H9 (cell line): ENCODE measurements around the gene TSC2. TPM values are rescaled to one million over a fixed set of nuclear protein-coding genes. Genes with fewer than 3 reads are reported as not detected.
"Not testable (repeated sequence)": the region's sequence is repeated elsewhere in the genome, so short reads cannot be mapped to it uniquely, and the experiment has no call there.

Experiments
- DNase-seq: peaks from one replicate; pipeline ENCODE4 v3.0.0-alpha.2; 2017
- H2AFZ ChIP-seq: one replicate; pipeline ENCODE4 v1.6.1; 2013; ENCODE audit warnings: mild to moderate bottlenecking, low read length, control low read depth, moderate library complexity
- H2AK5ac ChIP-seq: 2 replicates; pipeline ENCODE4 v1.6.1; 2013; ENCODE audit warnings: low read length, control low read depth, mixed read lengths; ENCODE audit not compliant: insufficient read length
- H2BK120ac ChIP-seq: one replicate; pipeline ENCODE4 v1.6.1; 2013; ENCODE audit warnings: low read depth, mild to moderate bottlenecking, low read length, control low read depth, inconsistent platforms; ENCODE audit not compliant: poor library complexity, severe bottlenecking
- H2BK12ac ChIP-seq: 2 replicates; pipeline ENCODE4 v1.6.1; 2013; ENCODE audit warnings: low read length, control low read depth, mixed read lengths, low read depth; ENCODE audit not compliant: insufficient read length
- H2BK15ac ChIP-seq: 2 replicates; pipeline ENCODE4 v1.6.1; 2013; ENCODE audit warnings: low read depth, low read length, control low read depth
- H2BK20ac ChIP-seq: one replicate; pipeline ENCODE4 v1.6.1; 2013; ENCODE audit warnings: low read depth, mild to moderate bottlenecking, low read length, control low read depth, inconsistent platforms; ENCODE audit not compliant: poor library complexity, severe bottlenecking
- H2BK5ac ChIP-seq: 2 replicates; pipeline ENCODE4 v1.6.1; 2013; ENCODE audit warnings: low read length, control low read depth, mixed read lengths; ENCODE audit not compliant: insufficient read length
- H3K14ac ChIP-seq: 2 replicates; pipeline ENCODE4 v1.6.1; 2013; ENCODE audit warnings: low read length, control low read depth; ENCODE audit not compliant: insufficient read depth
- H3K18ac ChIP-seq: 2 replicates; pipeline ENCODE4 v1.6.1; 2013; ENCODE audit warnings: low read depth, mild to moderate bottlenecking, mixed read lengths, low read length, control low read depth; ENCODE audit not compliant: insufficient read length
- H3K23ac ChIP-seq: 2 replicates; pipeline ENCODE4 v1.6.1; 2013; ENCODE audit warnings: low read length, control low read depth, mixed read lengths, low read depth; ENCODE audit not compliant: insufficient read length
- H3K23me2 ChIP-seq: 2 replicates; pipeline ENCODE4 v1.6.1; 2013; ENCODE audit warnings: low read depth, mild to moderate bottlenecking, mixed read lengths, low read length, control low read depth; ENCODE audit not compliant: insufficient read length, poor library complexity, severe bottlenecking
- H3K27ac ChIP-seq: 2 replicates; pipeline ENCODE4 v1.5.1; 2013; ENCODE audit warnings: low read length, control low read depth, mixed read lengths, low read depth; ENCODE audit not compliant: insufficient read length
- H3K27me3 ChIP-seq: 2 replicates; pipeline ENCODE4 v1.6.1; 2013; ENCODE audit warnings: low read length, control low read depth, inconsistent platforms; ENCODE audit not compliant: insufficient read depth
- H3K4ac ChIP-seq: 2 replicates; pipeline ENCODE4 v1.6.1; 2013; ENCODE audit warnings: low read depth, mild to moderate bottlenecking, control low read depth, inconsistent platforms, low read length, moderate library complexity
- H3K4me1 ChIP-seq: 2 replicates; pipeline ENCODE4 v1.6.1; 2013; ENCODE audit warnings: low read length, control low read depth, inconsistent platforms; ENCODE audit not compliant: insufficient read depth
- H3K4me2 ChIP-seq: 2 replicates; pipeline ENCODE4 v1.6.1; 2013; ENCODE audit warnings: low read length, control low read depth, mixed read lengths; ENCODE audit not compliant: insufficient read length, insufficient read depth
- H3K56ac ChIP-seq: 2 replicates; pipeline ENCODE4 v1.6.1; 2013; ENCODE audit warnings: low read depth, mild to moderate bottlenecking, mixed read lengths, low read length, control low read depth; ENCODE audit not compliant: insufficient read length
- H3K79me1 ChIP-seq: 2 replicates; pipeline ENCODE4 v1.6.1; 2013; ENCODE audit warnings: low read depth, mild to moderate bottlenecking, moderate library complexity, low read length, control low read depth, inconsistent platforms; ENCODE audit not compliant: insufficient read depth, poor library complexity, severe bottlenecking
- H3K79me2 ChIP-seq: 2 replicates; pipeline ENCODE4 v1.6.1; 2013; ENCODE audit warnings: low read length, control low read depth, inconsistent platforms; ENCODE audit not compliant: insufficient read depth
- H3K9ac ChIP-seq: 2 replicates; pipeline ENCODE4 v1.6.1; 2013; ENCODE audit warnings: low read length, control low read depth, mixed read lengths; ENCODE audit not compliant: insufficient read length; ENCODE audit errors: extremely low read depth
- H3K9me3 ChIP-seq: one replicate; pipeline ENCODE4 v1.6.1; 2013; ENCODE audit warnings: low read depth, low read length, inconsistent platforms; ENCODE audit not compliant: control insufficient read depth
- H3T11ph ChIP-seq: one replicate; pipeline ENCODE4 v1.6.1; 2013; ENCODE audit warnings: mild to moderate bottlenecking, low read length, control low read depth, inconsistent platforms
- H4K20me1 ChIP-seq: one replicate; pipeline ENCODE4 v1.6.1; 2013; ENCODE audit not compliant: control insufficient read depth, insufficient read length, insufficient read depth
- H4K5ac ChIP-seq: 2 replicates; pipeline ENCODE4 v1.6.1; 2013; ENCODE audit warnings: low read depth, mild to moderate bottlenecking, mixed read lengths, low read length, control low read depth; ENCODE audit not compliant: insufficient read length
- H4K8ac ChIP-seq: replicated peaks from 2 replicates; pipeline ENCODE4 v1.6.1; 2013; ENCODE audit warnings: low read length, control low read depth, mixed read lengths, low read depth; ENCODE audit not compliant: insufficient read length
- H4K91ac ChIP-seq: 2 replicates; pipeline ENCODE4 v1.6.1; 2013; ENCODE audit warnings: low read depth, mild to moderate bottlenecking, moderate library complexity, mixed read lengths, low read length, control low read depth; ENCODE audit not compliant: insufficient read length
- H3K27ac Mint-ChIP-seq, 3 experiments: 2 replicates in 2 of 3; 3 replicates in 1 of 3; pipeline ENCODE4 v1.8.0; 2020 to 2021; ENCODE audit warnings: mixed read lengths in 3 of 3, mild to moderate bottlenecking in 1 of 3, moderate library complexity in 1 of 3
- H3K27me3 Mint-ChIP-seq: 2 replicates; pipeline ENCODE4 v1.8.0; 2021; ENCODE audit warnings: low read depth, mild to moderate bottlenecking, moderate library complexity, mixed read lengths
- H3K36me3 Mint-ChIP-seq, 3 experiments: 2 replicates in 2 of 3; 3 replicates in 1 of 3; pipeline ENCODE4 v1.8.0; 2020 to 2021; ENCODE audit warnings: low read depth in 3 of 3, mixed read lengths in 3 of 3; ENCODE audit not compliant: insufficient read depth in 1 of 3
- H3K4me1 Mint-ChIP-seq, 2 experiments: 2 replicates each; pipeline ENCODE4 v1.8.0; 2020; ENCODE audit warnings: mixed read lengths in 2 of 2
- H3K4me3 Mint-ChIP-seq, 2 experiments: 2 replicates in 1 of 2; 3 replicates in 1 of 2; pipeline ENCODE4 v1.8.0; 2020 to 2021; ENCODE audit warnings: mild to moderate bottlenecking in 2 of 2, mixed read lengths in 2 of 2, moderate library complexity in 1 of 2
- H3K9me3 Mint-ChIP-seq, 2 experiments: 2 replicates in 1 of 2; 3 replicates in 1 of 2; pipeline ENCODE4 v1.8.0; 2020; ENCODE audit warnings: mild to moderate bottlenecking in 2 of 2, mixed read lengths in 2 of 2, moderate library complexity in 1 of 2
- WGBS: extraction: QIAGEN DNeasy Blood & Tissue Kit; methylation state at CpG from one replicate; pipeline ENCODE4 v1.1.7; 2013; ENCODE audit warnings: missing lambda C conversion rate, low lambda C conversion rate, mixed read lengths; ENCODE audit not compliant: insufficient read length; ENCODE audit errors: extremely low coverage; 5-methylcytosine and 5-hydroxymethylcytosine counted together
- total RNA-seq: library from RNA; stranded (reverse); gene quantifications from 2 replicates; pipeline ENCODE4 v1.2.1, GENCODE V29; 2021

Gene TSC2
- total RNA-seq, 1 experiment from 2014 or later: 122 TPM

- Histone ChIP-seq H3K9ac (peak overlapping the region; percentile 22), H3K14ac (peak overlapping the region; percentile 70; the same call in 1 of the 2 replicates), H3K18ac (peak overlapping the region; percentile 64)
- H3K27ac Mint-ChIP-seq: peak overlapping the region; percentile 77 to 95 (median 89); a peak in 6 of 7 replicates
- H3K23ac ChIP-seq, H3K56ac ChIP-seq, H3K36me3 Mint-ChIP-seq, H3K4me1 ChIP-seq, H3K4ac ChIP-seq, H4K8ac ChIP-seq, H2BK20ac ChIP-seq, H2AFZ ChIP-seq, H2BK12ac ChIP-seq, H3K9me3 ChIP-seq, H3K79me1 ChIP-seq, H3K27me3 ChIP-seq, H3K23me2 ChIP-seq, H4K20me1 ChIP-seq, H3K27ac ChIP-seq, H3K27me3 Mint-ChIP-seq, H3K9me3 Mint-ChIP-seq, H3T11ph ChIP-seq, H3K79me2 ChIP-seq, H4K91ac ChIP-seq, H2BK5ac ChIP-seq, H2BK120ac ChIP-seq, H4K5ac ChIP-seq, H2BK15ac ChIP-seq, H2AK5ac ChIP-seq, H3K4me2 ChIP-seq: not testable (repeated sequence)
- no CpG with 5 or more reads among the region's 37 CpGs for WGBS
- peak overlapping the region; percentile 35 to 69; a peak in 4 of 5 replicates for H3K4me3 Mint-ChIP-seq
- peak; percentile 67 for DNase-seq
- peaks cover 20 to 25% of the 10 kb centered on the region in 2 experiments for H3K4me1 Mint-ChIP-seq
Observed at GRCh38 chr16:2124694-2125444, 77.1 kb downstream of the TSC2 start.

GRCh38 chr16:2125609-2126008 is 77.8 kb downstream of the TSC2 start:
- H3K23ac ChIP-seq, H3K79me2 ChIP-seq, H3K36me3 Mint-ChIP-seq, H3K23me2 ChIP-seq, H2BK5ac ChIP-seq, H4K5ac ChIP-seq, H4K8ac ChIP-seq, H3K27me3 Mint-ChIP-seq, H3K79me1 ChIP-seq, H4K91ac ChIP-seq, H3K56ac ChIP-seq, H3K27me3 ChIP-seq, H3T11ph ChIP-seq, H3K9ac ChIP-seq, H2AK5ac ChIP-seq, DNase-seq, H3K27ac ChIP-seq, H2AFZ ChIP-seq, H2BK12ac ChIP-seq, H3K9me3 ChIP-seq, H3K4me2 ChIP-seq, H3K9me3 Mint-ChIP-seq, H3K14ac ChIP-seq, H3K4me1 ChIP-seq, H4K20me1 ChIP-seq, H3K4ac ChIP-seq, H2BK15ac ChIP-seq, H2BK120ac ChIP-seq, H2BK20ac ChIP-seq, H3K18ac ChIP-seq: not testable (repeated sequence)
- Mint-ChIP-seq H3K27ac (peak overlapping the region; percentile 77 to 95 (median 89); a peak in 5 of 7 replicates), H3K4me3 (peak overlapping the region in 1 of 2 experiments; percentile 69; a peak in 3 of 5 replicates), H3K4me1 (peaks cover 20 to 25% of the 10 kb centered on the region in 2 experiments)
- WGBS: no CpG with 5 or more reads among the region's 11 CpGs
